C4-2B (cell line): ENCODE measurements around the gene EFNA1.
"Not testable (repeated sequence)": the region's sequence is repeated elsewhere in the genome, so short reads cannot be mapped to it uniquely, and the experiment has no call there.

ENCODE experiments used
- H3K27ac ChIP-seq: fragments of 450-650 bp; 2 replicates; pipeline ENCODE4 v1.5.1; 2017
- CTCF ChIP-seq: fragments of 450-650 bp; conservative IDR thresholded peaks from 2 replicates; pipeline ENCODE4 v1.5.1; 2017; ENCODE audit warnings: mild to moderate bottlenecking
- ZFX ChIP-seq: fragments of 450-650 bp; IDR thresholded peaks from 2 replicates; pipeline ENCODE4 v1.6.1; 2017

Gene EFNA1

GRCh38 chr1:155140630-155140953, 12.9 kb downstream of the EFNA1 start:
- peak overlapping the region; percentile 84 for H3K27ac ChIP-seq

GRCh38 chr1:155141749-155142148, 14.1 kb downstream of the EFNA1 start:
- H3K27ac ChIP-seq: no peak overlapping the region
- TF ChIP-seq ZFX: no peak
- no peak for TF ChIP-seq CTCF

More at GRCh38 chr1:155140630-155140953, 12.9 kb downstream of the EFNA1 start:
- TF ChIP-seq CTCF: no peak
- TF ChIP-seq ZFX: no peak

- no peak overlapping the region for H3K27ac ChIP-seq
- no peak for TF ChIP-seq ZFX
- no peak for TF ChIP-seq CTCF
Observed at GRCh38 chr1:155145491-155145890, 17.8 kb downstream of the EFNA1 start.

- not testable (repeated sequence) for H3K27ac ChIP-seq
Observed at GRCh38 chr1:155155996-155156643, 28.4 kb downstream of the EFNA1 start.

- TF ChIP-seq ZFX: no peak
- TF ChIP-seq CTCF: no peak
- H3K27ac ChIP-seq: no peak overlapping the region
Observed at GRCh38 chr1:155158991-155159390, 31.3 kb downstream of the EFNA1 start.

- no peak overlapping the region for H3K27ac ChIP-seq
- TF ChIP-seq CTCF (no peak), ZFX (no peak)
Observed at GRCh38 chr1:155160128-155160527, 32.5 kb downstream of the EFNA1 start.

- not testable (repeated sequence) for H3K27ac ChIP-seq
Observed at GRCh38 chr1:155162631-155163030, 35.0 kb downstream of the EFNA1 start.

- H3K27ac ChIP-seq: not testable (repeated sequence)
Observed at GRCh38 chr1:155163785-155164184, 36.1 kb downstream of the EFNA1 start.

GRCh38 chr1:155164625-155165024, 36.9 kb downstream of the EFNA1 start:
- H3K27ac ChIP-seq: not testable (repeated sequence)

GRCh38 chr1:155166051-155166470, 38.4 kb downstream of the EFNA1 start:
- H3K27ac ChIP-seq: no peak overlapping the region
- TF ChIP-seq CTCF: no peak
- no peak for TF ChIP-seq ZFX
